Thyroid gland (tissue), 4 donors: ENCODE measurements around the gene RRM2.

Experiments
- POLR2A ChIP-seq, 2 donors: fragments of 450-650 bp; IDR thresholded peaks; one replicate each; pipeline ENCODE4 v1.6.1; 2017; ENCODE audit warnings: antibody characterized with exemption in 2 of 2, mild to moderate bottlenecking in 2 of 2, moderate library complexity in 1 of 2
- TF ChIP-seq, protein P1 (sequence below), 6 experiments: fragments of 200-600 bp in 3 of 6; fragments of 450-650 bp in 3 of 6; sonication (generic) in 3 of 6; IDR thresholded peaks; one replicate each; pipeline ENCODE4 v1.5.1; 2016 to 2019; ENCODE audit warnings: antibody characterized with exemption in 6 of 6, mild to moderate bottlenecking in 2 of 6, inconsistent platforms in 1 of 6, moderate library complexity in 1 of 6

DNA sequence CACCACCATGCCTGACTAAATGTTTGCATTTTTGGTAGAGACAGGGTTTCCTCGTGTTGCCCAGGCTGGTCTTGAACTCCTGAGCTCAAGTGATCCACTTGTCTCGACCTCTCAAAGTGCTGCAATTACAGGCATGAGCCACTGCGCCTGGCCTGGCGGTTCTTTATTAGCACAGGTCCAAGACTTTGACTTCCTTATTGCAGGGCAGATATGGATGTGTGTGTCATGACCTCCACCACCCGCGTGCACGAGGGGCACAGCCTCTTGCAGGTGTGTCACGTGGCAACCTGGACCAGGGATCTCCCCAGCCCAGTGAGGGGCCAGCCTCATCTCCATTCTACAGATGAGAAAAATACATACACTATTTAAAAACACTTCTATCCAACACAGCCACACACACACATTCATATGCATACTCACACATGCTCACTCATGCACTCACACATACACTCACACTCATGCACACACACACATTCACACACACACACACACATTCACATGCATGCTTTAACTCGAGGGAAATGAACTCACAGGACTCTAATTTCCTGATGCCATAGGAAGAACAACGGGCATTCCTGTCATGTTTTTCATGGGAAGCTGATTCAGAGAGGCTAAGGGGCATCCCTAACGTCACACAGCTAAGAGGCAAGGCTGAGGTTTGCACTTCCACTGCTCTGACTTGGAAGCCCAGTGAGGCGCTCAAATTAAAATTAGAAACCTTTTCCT lies 38.8 kb downstream of the RRM2 start:
- TF ChIP-seq, protein P1, sequence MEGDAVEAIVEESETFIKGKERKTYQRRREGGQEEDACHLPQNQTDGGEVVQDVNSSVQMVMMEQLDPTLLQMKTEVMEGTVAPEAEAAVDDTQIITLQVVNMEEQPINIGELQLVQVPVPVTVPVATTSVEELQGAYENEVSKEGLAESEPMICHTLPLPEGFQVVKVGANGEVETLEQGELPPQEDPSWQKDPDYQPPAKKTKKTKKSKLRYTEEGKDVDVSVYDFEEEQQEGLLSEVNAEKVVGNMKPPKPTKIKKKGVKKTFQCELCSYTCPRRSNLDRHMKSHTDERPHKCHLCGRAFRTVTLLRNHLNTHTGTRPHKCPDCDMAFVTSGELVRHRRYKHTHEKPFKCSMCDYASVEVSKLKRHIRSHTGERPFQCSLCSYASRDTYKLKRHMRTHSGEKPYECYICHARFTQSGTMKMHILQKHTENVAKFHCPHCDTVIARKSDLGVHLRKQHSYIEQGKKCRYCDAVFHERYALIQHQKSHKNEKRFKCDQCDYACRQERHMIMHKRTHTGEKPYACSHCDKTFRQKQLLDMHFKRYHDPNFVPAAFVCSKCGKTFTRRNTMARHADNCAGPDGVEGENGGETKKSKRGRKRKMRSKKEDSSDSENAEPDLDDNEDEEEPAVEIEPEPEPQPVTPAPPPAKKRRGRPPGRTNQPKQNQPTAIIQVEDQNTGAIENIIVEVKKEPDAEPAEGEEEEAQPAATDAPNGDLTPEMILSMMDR (IDR thresholded peaks at IDR 0.05) = no peak
- no peak for TF ChIP-seq POLR2A (IDR thresholded peaks at IDR 0.05)
